ENCODE results near the gene ATG7.

- no peak for TF ChIP-seq EZH2 (IDR thresholded peaks at IDR 0.05; ENCODE audit: low read depth)
- no peak for TF ChIP-seq CTCF (conservative IDR thresholded peaks at IDR 0.05)
These were observed 236.4 kb downstream of the ATG7 start for GRCh38 chr3:11508346-11509172.

All from PC-9 (cell line).